H9 (cell line): ENCODE data around the gene BMPR1A. TPM values are rescaled to one million over a fixed set of nuclear protein-coding genes. Genes with fewer than 3 reads are reported as not detected.

Experiments
- DNase-seq: peaks from one replicate; pipeline ENCODE4 v3.0.0-alpha.2; 2017
- H2AFZ ChIP-seq: one replicate; pipeline ENCODE4 v1.6.1; 2013; ENCODE audit warnings: mild to moderate bottlenecking, low read length, control low read depth, moderate library complexity
- H2AK5ac ChIP-seq: 2 replicates; pipeline ENCODE4 v1.6.1; 2013; ENCODE audit warnings: low read length, control low read depth, mixed read lengths; ENCODE audit not compliant: insufficient read length
- H2BK120ac ChIP-seq: one replicate; pipeline ENCODE4 v1.6.1; 2013; ENCODE audit warnings: low read depth, mild to moderate bottlenecking, low read length, control low read depth, inconsistent platforms; ENCODE audit not compliant: poor library complexity, severe bottlenecking
- H2BK12ac ChIP-seq: 2 replicates; pipeline ENCODE4 v1.6.1; 2013; ENCODE audit warnings: low read length, control low read depth, mixed read lengths, low read depth; ENCODE audit not compliant: insufficient read length
- H2BK15ac ChIP-seq: 2 replicates; pipeline ENCODE4 v1.6.1; 2013; ENCODE audit warnings: low read depth, low read length, control low read depth
- H2BK20ac ChIP-seq: one replicate; pipeline ENCODE4 v1.6.1; 2013; ENCODE audit warnings: low read depth, mild to moderate bottlenecking, low read length, control low read depth, inconsistent platforms; ENCODE audit not compliant: poor library complexity, severe bottlenecking
- H2BK5ac ChIP-seq: 2 replicates; pipeline ENCODE4 v1.6.1; 2013; ENCODE audit warnings: low read length, control low read depth, mixed read lengths; ENCODE audit not compliant: insufficient read length
- H3K14ac ChIP-seq: 2 replicates; pipeline ENCODE4 v1.6.1; 2013; ENCODE audit warnings: low read length, control low read depth; ENCODE audit not compliant: insufficient read depth
- H3K18ac ChIP-seq: 2 replicates; pipeline ENCODE4 v1.6.1; 2013; ENCODE audit warnings: low read depth, mild to moderate bottlenecking, mixed read lengths, low read length, control low read depth; ENCODE audit not compliant: insufficient read length
- H3K23ac ChIP-seq: 2 replicates; pipeline ENCODE4 v1.6.1; 2013; ENCODE audit warnings: low read length, control low read depth, mixed read lengths, low read depth; ENCODE audit not compliant: insufficient read length
- H3K23me2 ChIP-seq: 2 replicates; pipeline ENCODE4 v1.6.1; 2013; ENCODE audit warnings: low read depth, mild to moderate bottlenecking, mixed read lengths, low read length, control low read depth; ENCODE audit not compliant: insufficient read length, poor library complexity, severe bottlenecking
- H3K27ac ChIP-seq: 2 replicates; pipeline ENCODE4 v1.5.1; 2013; ENCODE audit warnings: low read length, control low read depth, mixed read lengths, low read depth; ENCODE audit not compliant: insufficient read length
- H3K27me3 ChIP-seq: 2 replicates; pipeline ENCODE4 v1.6.1; 2013; ENCODE audit warnings: low read length, control low read depth, inconsistent platforms; ENCODE audit not compliant: insufficient read depth
- H3K4ac ChIP-seq: 2 replicates; pipeline ENCODE4 v1.6.1; 2013; ENCODE audit warnings: low read depth, mild to moderate bottlenecking, control low read depth, inconsistent platforms, low read length, moderate library complexity
- H3K4me1 ChIP-seq: 2 replicates; pipeline ENCODE4 v1.6.1; 2013; ENCODE audit warnings: low read length, control low read depth, inconsistent platforms; ENCODE audit not compliant: insufficient read depth
- H3K4me2 ChIP-seq: 2 replicates; pipeline ENCODE4 v1.6.1; 2013; ENCODE audit warnings: low read length, control low read depth, mixed read lengths; ENCODE audit not compliant: insufficient read length, insufficient read depth
- H3K56ac ChIP-seq: 2 replicates; pipeline ENCODE4 v1.6.1; 2013; ENCODE audit warnings: low read depth, mild to moderate bottlenecking, mixed read lengths, low read length, control low read depth; ENCODE audit not compliant: insufficient read length
- H3K79me1 ChIP-seq: 2 replicates; pipeline ENCODE4 v1.6.1; 2013; ENCODE audit warnings: low read depth, mild to moderate bottlenecking, moderate library complexity, low read length, control low read depth, inconsistent platforms; ENCODE audit not compliant: insufficient read depth, poor library complexity, severe bottlenecking
- H3K79me2 ChIP-seq: 2 replicates; pipeline ENCODE4 v1.6.1; 2013; ENCODE audit warnings: low read length, control low read depth, inconsistent platforms; ENCODE audit not compliant: insufficient read depth
- H3K9ac ChIP-seq: 2 replicates; pipeline ENCODE4 v1.6.1; 2013; ENCODE audit warnings: low read length, control low read depth, mixed read lengths; ENCODE audit not compliant: insufficient read length; ENCODE audit errors: extremely low read depth
- H3K9me3 ChIP-seq: one replicate; pipeline ENCODE4 v1.6.1; 2013; ENCODE audit warnings: low read depth, low read length, inconsistent platforms; ENCODE audit not compliant: control insufficient read depth
- H3T11ph ChIP-seq: one replicate; pipeline ENCODE4 v1.6.1; 2013; ENCODE audit warnings: mild to moderate bottlenecking, low read length, control low read depth, inconsistent platforms
- H4K20me1 ChIP-seq: one replicate; pipeline ENCODE4 v1.6.1; 2013; ENCODE audit not compliant: control insufficient read depth, insufficient read length, insufficient read depth
- H4K5ac ChIP-seq: 2 replicates; pipeline ENCODE4 v1.6.1; 2013; ENCODE audit warnings: low read depth, mild to moderate bottlenecking, mixed read lengths, low read length, control low read depth; ENCODE audit not compliant: insufficient read length
- H4K8ac ChIP-seq: replicated peaks from 2 replicates; pipeline ENCODE4 v1.6.1; 2013; ENCODE audit warnings: low read length, control low read depth, mixed read lengths, low read depth; ENCODE audit not compliant: insufficient read length
- H4K91ac ChIP-seq: 2 replicates; pipeline ENCODE4 v1.6.1; 2013; ENCODE audit warnings: low read depth, mild to moderate bottlenecking, moderate library complexity, mixed read lengths, low read length, control low read depth; ENCODE audit not compliant: insufficient read length
- H3K27ac Mint-ChIP-seq, 3 experiments: 2 replicates in 2 of 3; 3 replicates in 1 of 3; pipeline ENCODE4 v1.8.0; 2020 to 2021; ENCODE audit warnings: mixed read lengths in 3 of 3, mild to moderate bottlenecking in 1 of 3, moderate library complexity in 1 of 3
- H3K27me3 Mint-ChIP-seq: 2 replicates; pipeline ENCODE4 v1.8.0; 2021; ENCODE audit warnings: low read depth, mild to moderate bottlenecking, moderate library complexity, mixed read lengths
- H3K36me3 Mint-ChIP-seq, 3 experiments: 2 replicates in 2 of 3; 3 replicates in 1 of 3; pipeline ENCODE4 v1.8.0; 2020 to 2021; ENCODE audit warnings: low read depth in 3 of 3, mixed read lengths in 3 of 3; ENCODE audit not compliant: insufficient read depth in 1 of 3
- H3K4me1 Mint-ChIP-seq, 2 experiments: 2 replicates each; pipeline ENCODE4 v1.8.0; 2020; ENCODE audit warnings: mixed read lengths in 2 of 2
- H3K4me3 Mint-ChIP-seq, 2 experiments: 2 replicates in 1 of 2; 3 replicates in 1 of 2; pipeline ENCODE4 v1.8.0; 2020 to 2021; ENCODE audit warnings: mild to moderate bottlenecking in 2 of 2, mixed read lengths in 2 of 2, moderate library complexity in 1 of 2
- H3K9me3 Mint-ChIP-seq, 2 experiments: 2 replicates in 1 of 2; 3 replicates in 1 of 2; pipeline ENCODE4 v1.8.0; 2020; ENCODE audit warnings: mild to moderate bottlenecking in 2 of 2, mixed read lengths in 2 of 2, moderate library complexity in 1 of 2
- WGBS: extraction: QIAGEN DNeasy Blood & Tissue Kit; methylation state at CpG from one replicate; pipeline ENCODE4 v1.1.7; 2013; ENCODE audit warnings: missing lambda C conversion rate, low lambda C conversion rate, mixed read lengths; ENCODE audit not compliant: insufficient read length; ENCODE audit errors: extremely low coverage; 5-methylcytosine and 5-hydroxymethylcytosine counted together
- total RNA-seq: library from RNA; stranded (reverse); gene quantifications from 2 replicates; pipeline ENCODE4 v1.2.1, GENCODE V29; 2021
- TF ChIP-seq, protein P1 (sequence below): fragments of 200-600 bp; sonication (generic); conservative IDR thresholded peaks from 3 replicates; pipeline ENCODE4 v1.8.0; 2021; ENCODE audit warnings: antibody characterized with exemption, mild to moderate bottlenecking

BMPR1A gene
- total RNA-seq, 1 experiment from 2014 or later: 138 TPM

DNA sequence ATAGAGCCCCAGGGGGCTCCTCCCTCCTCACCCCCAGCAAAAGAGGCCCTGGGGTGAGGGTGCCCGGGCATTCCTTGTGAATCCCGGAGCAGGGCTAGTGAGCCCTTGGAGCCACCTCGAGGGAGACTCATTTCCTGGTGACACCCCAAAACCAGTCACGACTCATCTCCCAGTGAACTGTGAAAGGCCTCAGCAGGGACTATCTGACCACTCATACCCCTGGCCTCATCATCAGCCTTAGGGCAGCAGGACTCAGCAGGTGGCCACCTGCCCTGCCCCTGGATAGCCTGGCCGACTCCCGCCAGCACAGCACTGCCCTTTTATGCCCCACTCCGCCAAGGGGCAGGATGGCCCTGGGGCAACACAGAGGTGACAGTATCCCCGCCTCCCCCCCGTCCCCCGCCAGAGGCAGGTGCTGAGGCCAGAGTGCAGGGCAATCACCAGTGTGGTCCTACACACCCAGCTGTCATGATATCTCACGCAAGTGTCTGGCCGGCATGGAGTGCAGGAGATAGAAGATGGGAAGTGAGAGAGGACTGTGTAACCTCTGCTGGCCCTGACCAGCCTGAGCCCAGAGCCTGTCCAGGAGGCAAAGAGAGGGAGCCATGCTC is 205.2 kb downstream of the BMPR1A start:
- H2AFZ ChIP-seq: no peak overlapping the region
- H3K9me3 Mint-ChIP-seq: no peaks in the 10 kb centered on the region
- no peak overlapping the region for H3K14ac ChIP-seq
- TF ChIP-seq, protein P1, sequence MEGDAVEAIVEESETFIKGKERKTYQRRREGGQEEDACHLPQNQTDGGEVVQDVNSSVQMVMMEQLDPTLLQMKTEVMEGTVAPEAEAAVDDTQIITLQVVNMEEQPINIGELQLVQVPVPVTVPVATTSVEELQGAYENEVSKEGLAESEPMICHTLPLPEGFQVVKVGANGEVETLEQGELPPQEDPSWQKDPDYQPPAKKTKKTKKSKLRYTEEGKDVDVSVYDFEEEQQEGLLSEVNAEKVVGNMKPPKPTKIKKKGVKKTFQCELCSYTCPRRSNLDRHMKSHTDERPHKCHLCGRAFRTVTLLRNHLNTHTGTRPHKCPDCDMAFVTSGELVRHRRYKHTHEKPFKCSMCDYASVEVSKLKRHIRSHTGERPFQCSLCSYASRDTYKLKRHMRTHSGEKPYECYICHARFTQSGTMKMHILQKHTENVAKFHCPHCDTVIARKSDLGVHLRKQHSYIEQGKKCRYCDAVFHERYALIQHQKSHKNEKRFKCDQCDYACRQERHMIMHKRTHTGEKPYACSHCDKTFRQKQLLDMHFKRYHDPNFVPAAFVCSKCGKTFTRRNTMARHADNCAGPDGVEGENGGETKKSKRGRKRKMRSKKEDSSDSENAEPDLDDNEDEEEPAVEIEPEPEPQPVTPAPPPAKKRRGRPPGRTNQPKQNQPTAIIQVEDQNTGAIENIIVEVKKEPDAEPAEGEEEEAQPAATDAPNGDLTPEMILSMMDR: no peak
- H4K5ac ChIP-seq: no peak overlapping the region
- no peak overlapping the region for H4K91ac ChIP-seq
- peaks cover 28 to 34% of the 10 kb centered on the region in 2 experiments for H3K4me1 Mint-ChIP-seq
- no peak overlapping the region for H3K27ac ChIP-seq
- no peaks in the 10 kb centered on the region for H3K79me1 ChIP-seq
- H2BK120ac ChIP-seq: no peak overlapping the region
- no peak overlapping the region for H3K27ac Mint-ChIP-seq
- no peak overlapping the region for H2BK20ac ChIP-seq
- H3K4ac ChIP-seq: no peak overlapping the region
- DNase-seq: no peak
- H3K79me2 ChIP-seq: no peaks in the 10 kb centered on the region
- H3K27me3 ChIP-seq: no peaks in the 10 kb centered on the region
- H3K4me2 ChIP-seq: no peak overlapping the region
- no peak overlapping the region for H3T11ph ChIP-seq
- H3K56ac ChIP-seq: no peak overlapping the region
- no peak overlapping the region for H3K18ac ChIP-seq
- H4K20me1 ChIP-seq: no peaks in the 10 kb centered on the region
- no peak overlapping the region for H4K8ac ChIP-seq
- H2BK15ac ChIP-seq: no peak overlapping the region
- no peak overlapping the region for H3K9ac ChIP-seq
- no peaks in the 10 kb centered on the region for H3K36me3 Mint-ChIP-seq
- H3K23ac ChIP-seq: no peak overlapping the region
- H3K27me3 Mint-ChIP-seq: no peaks in the 10 kb centered on the region; the same call in 1 of the 2 replicates
- H3K9me3 ChIP-seq: no peaks in the 10 kb centered on the region
- H2AK5ac ChIP-seq: no peak overlapping the region
- peaks cover 2% of the 10 kb centered on the region; the same call in 1 of the 2 replicates for H3K4me1 ChIP-seq
- H3K23me2 ChIP-seq: no peaks in the 10 kb centered on the region
- no peak overlapping the region for H2BK12ac ChIP-seq
- H3K4me3 Mint-ChIP-seq: no peak overlapping the region; a peak in 1 of 5 replicates
- H2BK5ac ChIP-seq: no peak overlapping the region
- no CpG with 5 or more reads among the region's 12 CpGs for WGBS
